K562 (cell line): ENCODE measurements around the gene NRXN2. TPM values are rescaled to one million over a fixed set of nuclear protein-coding genes. Genes with fewer than 3 reads are reported as not detected.

Experiments used
- ATAC-seq: fragments of 200-7000 bp; cut with Tn5 transposase; 3 replicates; pipeline ENCODE4 v1.9.1; 2020; ENCODE audit warnings: moderate library complexity
- BruUV-seq: library from RNA; stranded (reverse); fragments of 400-500 nt; replicated peaks from 2 replicates; lab custom pipeline; 2021; lab: Mats Ljungman, UMichigan
- CTCF ChIA-PET: fragments of 300-600 bp; formaldehyde crosslinking; extraction: SDS; loops from one replicate; lab custom pipeline; 2021; ENCODE audit warnings: low intra/inter-chr PET ratio; lab: Yijun Ruan, JAX
- POLR2A ChIA-PET: fragments of 300-600, 350-650 bp; sonication (Branson Sonifier 250); formaldehyde crosslinking; extraction: SDS; loops from one replicate; lab custom pipeline; 2021; ENCODE audit warnings: antibody characterized with exemption, inconsistent platforms; lab: Yijun Ruan, JAX
- DNase-seq, 4 experiments: peaks; one replicate each; pipeline versions ENCODE4 v3.0.0 to v3.0.0-alpha.2; 2011 to 2018; ENCODE audit warnings: low spot score in 3 of 4, mixed read lengths in 3 of 4; ENCODE audit errors: extremely low read depth in 1 of 4
- FAIRE-seq: peaks from 2 replicates; lab custom pipeline; 2011; peaks lifted over from hg19 to GRCh38; lab: Jason Lieb, UNC
- H2AFZ ChIP-seq: 2 replicates; pipeline ENCODE4 v1.6.0; 2011; ENCODE audit warnings: low read depth, low read length, control low read depth, inconsistent platforms
- H3K27ac ChIP-seq: fragments of 200-600 bp; 3 replicates; pipeline ENCODE4 v1.8.0; 2011; ENCODE audit warnings: low read depth, mild to moderate bottlenecking, control low read depth, inconsistent platforms, low read length, moderate library complexity, mixed read lengths; ENCODE audit errors: extremely low read depth
- H3K27me3 ChIP-seq, 2 experiments: fragments of 300-600 bp in 1 of 2; 2 replicates in 1 of 2; 3 replicates in 1 of 2; pipeline versions ENCODE4 v1.6.0 to v1.8.0; 2011; ENCODE audit warnings: inconsistent platforms in 2 of 2, low read length in 2 of 2, mild to moderate bottlenecking in 1 of 2, mixed read lengths in 1 of 2, moderate library complexity in 1 of 2; ENCODE audit not compliant: control insufficient read depth in 2 of 2, insufficient read depth in 2 of 2
- H3K36me3 ChIP-seq: fragments of 300-600 bp; 3 replicates; pipeline ENCODE4 v1.8.0; 2011; ENCODE audit warnings: mild to moderate bottlenecking, low read length, inconsistent platforms; ENCODE audit not compliant: control insufficient read depth, insufficient read depth
- H3K4me1 ChIP-seq, 2 experiments: fragments of 200-600 bp in 1 of 2; replicated peaks in 1 of 2; 2 replicates in 1 of 2; 3 replicates in 1 of 2; pipeline versions ENCODE4 v1.5.1 to v1.8.0; 2011; ENCODE audit warnings: inconsistent platforms in 2 of 2, low read length in 2 of 2, mild to moderate bottlenecking in 1 of 2, mixed read lengths in 1 of 2, moderate library complexity in 1 of 2; ENCODE audit not compliant: control insufficient read depth in 2 of 2, insufficient read depth in 2 of 2
- H3K4me2 ChIP-seq: 2 replicates; pipeline ENCODE4 v1.6.1; 2011; ENCODE audit warnings: low read length, control low read depth, inconsistent platforms, mixed read lengths; ENCODE audit not compliant: insufficient read depth
- H3K4me3 ChIP-seq: fragments of 200-600 bp; sonication (generic), shearing (Covaris generic); 2 replicates; pipeline ENCODE4 v1.5.1; 2016; ENCODE audit warnings: control low read depth, inconsistent platforms
- H3K79me2 ChIP-seq: fragments of 200-600 bp; 3 replicates; pipeline ENCODE4 v1.8.0; 2011; ENCODE audit warnings: low read length, inconsistent platforms; ENCODE audit not compliant: control insufficient read depth, insufficient read depth
- H3K9ac ChIP-seq, 2 experiments: 2 replicates each; pipeline versions ENCODE4 v1.6.0 to v1.6.1; 2011; ENCODE audit warnings: low read depth in 2 of 2, low read length in 2 of 2, control low read depth in 1 of 2, inconsistent platforms in 1 of 2, mild to moderate bottlenecking in 1 of 2, mixed read lengths in 1 of 2; ENCODE audit not compliant: insufficient read depth in 1 of 2
- H3K9me1 ChIP-seq: one replicate; pipeline ENCODE4 v1.6.0; 2011; ENCODE audit warnings: inconsistent platforms, mild to moderate bottlenecking, low read length, moderate library complexity; ENCODE audit not compliant: control insufficient read depth, insufficient read depth
- H3K9me3 ChIP-seq: replicated peaks from 2 replicates; pipeline ENCODE4 v1.5.1; 2011; ENCODE audit warnings: low read depth, low read length, inconsistent platforms; ENCODE audit not compliant: control insufficient read depth, insufficient read depth
- H4K20me1 ChIP-seq: replicated peaks from 2 replicates; pipeline ENCODE4 v1.6.1; 2011; ENCODE audit warnings: low read length, inconsistent platforms, mixed read lengths; ENCODE audit not compliant: control insufficient read depth, insufficient read depth
- CEBPG ChIP-seq, 3 experiments: fragments of 200-800 bp in 1 of 3; sonication (Bioruptor generic) in 1 of 3; sonication (generic) in 1 of 3; formaldehyde crosslinking in 1 of 3; IDR thresholded peaks in 2 of 3; conservative IDR thresholded peaks in 1 of 3; 2 replicates each; pipeline versions ENCODE4 v1.6.1 to v1.8.0; 2016 to 2022; ENCODE audit warnings: missing compliant biosample characterization in 2 of 3, missing genetic modification characterization in 2 of 3, mild to moderate bottlenecking in 1 of 3, missing genetic modification reagents in 1 of 3
- ILK ChIP-seq: fragments of 450-650 bp; IDR thresholded peaks from 2 replicates; pipeline ENCODE4 v1.6.1; 2016; ENCODE audit warnings: missing genetic modification characterization, low read depth, mild to moderate bottlenecking, missing compliant biosample characterization, moderate library complexity, borderline replicate concordance
- RBFOX2 ChIP-seq: fragments of 200-400 bp; formaldehyde crosslinking; IDR thresholded peaks from 2 replicates; pipeline ENCODE4 v1.6.1; 2017; ENCODE audit warnings: low read depth, mild to moderate bottlenecking, low read length, moderate library complexity
- RFX7 ChIP-seq: fragments of 250-450 bp; sonication (Bioruptor Pico); IDR thresholded peaks from 2 replicates; pipeline ENCODE4 v1.5.1; 2021; ENCODE audit warnings: mild to moderate bottlenecking
- TBP ChIP-seq: optimal IDR thresholded peaks from 2 replicates; pipeline ENCODE3; 2011; ENCODE audit warnings: low read depth, low read length, improper control_type of control experiment
- ZNF24 ChIP-seq: fragments of 450-650 bp; IDR thresholded peaks from 2 replicates; pipeline ENCODE4 v1.6.1; 2016
- ZNF589 ChIP-seq: fragments of 200-800 bp; sonication (Bioruptor generic); IDR thresholded peaks from 2 replicates; pipeline ENCODE4 v1.6.1; 2016; ENCODE audit warnings: low read depth, missing genetic modification characterization, missing compliant biosample characterization
- ZNF699 ChIP-seq: fragments of 250-450 bp; sonication (Bioruptor Pico); IDR thresholded peaks from 2 replicates; pipeline ENCODE4 v1.8.0; 2021; ENCODE audit warnings: mild to moderate bottlenecking, moderate library complexity; ENCODE audit not compliant: insufficient replicate concordance
- WGBS: fragments of 100-300 bp; shearing (Covaris generic); methylation state at CpG from one replicate; pipeline ENCODE4 v1.1.6; 2016; ENCODE audit warnings: low coverage, mixed read lengths; ENCODE audit not compliant: insufficient coverage; ENCODE audit errors: missing lambda C conversion rate; 5-methylcytosine and 5-hydroxymethylcytosine counted together
- in situ Hi-C: fragments of 300-500 bp; cut with MboI; formaldehyde crosslinking; loops from 4 replicates; pipeline ENCODE4 v1.15.0; 2018; ENCODE audit warnings: inconsistent platforms, mixed read lengths
- intact Hi-C: fragments of 100-400 bp; cut with micrococcal nuclease; formaldehyde crosslinking; loops from 2 replicates; pipeline ENCODE4 v1.14.2; 2022
- polyA plus RNA-seq, 8 experiments: library from polyadenylated mRNA; depleted of rRNA in 4 of 8; stranded (reverse) in 5 of 8; unstranded in 3 of 8; fragments of >200 nt; fragmentation: Nextera tagmentation in 2 of 8; fragmentation: Illumina TruSeq in 1 of 8; extraction: Ambion mirVana in 2 of 8; extraction: Trizol in 1 of 8; gene quantifications; 2 replicates each; pipeline versions ENCODE4 v1.2.1 to v1.2.3, GENCODE V29; 2011 to 2014; ENCODE audit warnings: inconsistent platforms in 1 of 8, missing spikeins in 1 of 8
- total RNA-seq, 7 experiments: library from RNA; depleted of rRNA in 6 of 7; stranded (reverse); fragments of >200 nt in 6 of 7; fragmentation: Illumina TruSeq in 2 of 7; extraction: Trizol in 2 of 7; gene quantifications; 2 replicates each; pipeline versions ENCODE4 v1.2.1 to v1.2.3, GENCODE V29; 2011 to 2021; ENCODE audit warnings: low replicate concordance in 1 of 7
- TF ChIP-seq, protein P1 (sequence below): fragments of 250-450 bp; sonication (Bioruptor Pico); IDR thresholded peaks from 2 replicates; pipeline ENCODE4 v1.4.0; 2020; ENCODE audit warnings: mild to moderate bottlenecking, moderate library complexity, borderline replicate concordance
- TF ChIP-seq, protein P2 (sequence below): sonication (generic); formaldehyde crosslinking; IDR thresholded peaks from 2 replicates; pipeline ENCODE4 v1.8.0; 2022; ENCODE audit warnings: missing genetic modification reagents, mild to moderate bottlenecking, borderline replicate concordance
- TF ChIP-seq, protein P3 (sequence below): sonication (generic); formaldehyde crosslinking; IDR thresholded peaks from 2 replicates; pipeline ENCODE4 v1.9.0; 2022; ENCODE audit warnings: mild to moderate bottlenecking, missing genetic modification reagents

The NRXN2 gene
- total and polyA plus RNA-seq, 9 of the 15 experiments (the other 6 are each of a cell fraction or from before 2014, with no cell fraction given), result 0.07 to 0.47 (median 0.15) TPM; not detected in 4

DNA sequence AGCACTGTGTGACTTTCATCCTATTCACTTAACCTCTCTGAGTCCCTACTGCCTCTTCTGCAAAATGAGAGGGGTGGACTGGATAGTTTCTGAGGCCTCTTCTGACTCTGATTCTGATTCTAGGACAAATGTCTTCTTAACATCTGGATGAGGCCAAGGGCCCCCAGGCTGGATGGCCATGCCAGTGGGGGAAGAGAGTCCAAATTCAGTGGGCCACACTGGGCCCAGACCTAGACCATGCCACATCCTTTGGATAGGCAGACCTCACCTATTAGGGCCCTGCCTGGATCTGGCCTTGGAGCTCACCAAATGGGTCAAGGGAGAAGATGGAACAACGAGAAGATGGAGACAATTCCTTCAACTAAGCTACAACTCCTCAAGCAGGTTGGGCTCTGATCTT, 24.6 kb downstream of the NRXN2 start:
- Histone ChIP-seq H3K9me3 (no peaks in the 10 kb centered on the region), H4K20me1 (no peaks in the 10 kb centered on the region), H3K79me2 (no peaks in the 10 kb centered on the region), H3K27ac (no peak overlapping the region), H3K36me3 (no peaks in the 10 kb centered on the region), H3K27me3 (peaks cover 8 to 48% of the 10 kb centered on the region in 2 experiments; a peak in 4 of 5 replicates), H3K4me3 (no peak overlapping the region), H2AFZ (no peak overlapping the region), H3K4me2 (no peak overlapping the region), H3K4me1 (peaks cover 0 to 8% of the 10 kb centered on the region in 2 experiments; a peak in 3 of 5 replicates), H3K9ac (no peak overlapping the region), H3K9me1 (no peaks in the 10 kb centered on the region)
- no TSS peak for BruUV-seq
- intact Hi-C loops, result no loop called here
- in situ Hi-C loops, result no loop called here
- no peak for FAIRE-seq
- no peak for ATAC-seq
- TF ChIP-seq RFX7 (CRISPR knock-in tag) (no peak), TBP (no peak), ZNF24 (no peak), CEBPG (CRISPR knock-in tag; IDR thresholded peaks at IDR 0.05) (no peak), CEBPG (tag; conservative IDR thresholded peaks at IDR 0.05 in 1 of 2, IDR thresholded peaks at IDR 0.05 in 1 of 2) (no peak), ILK (tag) (no peak), RBFOX2 (no peak), ZNF699 (CRISPR knock-in tag) (no peak), ZNF589 (no peak)
- TF ChIP-seq, protein P1, sequence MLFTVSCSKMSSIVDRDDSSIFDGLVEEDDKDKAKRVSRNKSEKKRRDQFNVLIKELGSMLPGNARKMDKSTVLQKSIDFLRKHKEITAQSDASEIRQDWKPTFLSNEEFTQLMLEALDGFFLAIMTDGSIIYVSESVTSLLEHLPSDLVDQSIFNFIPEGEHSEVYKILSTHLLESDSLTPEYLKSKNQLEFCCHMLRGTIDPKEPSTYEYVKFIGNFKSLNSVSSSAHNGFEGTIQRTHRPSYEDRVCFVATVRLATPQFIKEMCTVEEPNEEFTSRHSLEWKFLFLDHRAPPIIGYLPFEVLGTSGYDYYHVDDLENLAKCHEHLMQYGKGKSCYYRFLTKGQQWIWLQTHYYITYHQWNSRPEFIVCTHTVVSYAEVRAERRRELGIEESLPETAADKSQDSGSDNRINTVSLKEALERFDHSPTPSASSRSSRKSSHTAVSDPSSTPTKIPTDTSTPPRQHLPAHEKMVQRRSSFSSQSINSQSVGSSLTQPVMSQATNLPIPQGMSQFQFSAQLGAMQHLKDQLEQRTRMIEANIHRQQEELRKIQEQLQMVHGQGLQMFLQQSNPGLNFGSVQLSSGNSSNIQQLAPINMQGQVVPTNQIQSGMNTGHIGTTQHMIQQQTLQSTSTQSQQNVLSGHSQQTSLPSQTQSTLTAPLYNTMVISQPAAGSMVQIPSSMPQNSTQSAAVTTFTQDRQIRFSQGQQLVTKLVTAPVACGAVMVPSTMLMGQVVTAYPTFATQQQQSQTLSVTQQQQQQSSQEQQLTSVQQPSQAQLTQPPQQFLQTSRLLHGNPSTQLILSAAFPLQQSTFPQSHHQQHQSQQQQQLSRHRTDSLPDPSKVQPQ, result no peak
- TF ChIP-seq, protein P2, sequence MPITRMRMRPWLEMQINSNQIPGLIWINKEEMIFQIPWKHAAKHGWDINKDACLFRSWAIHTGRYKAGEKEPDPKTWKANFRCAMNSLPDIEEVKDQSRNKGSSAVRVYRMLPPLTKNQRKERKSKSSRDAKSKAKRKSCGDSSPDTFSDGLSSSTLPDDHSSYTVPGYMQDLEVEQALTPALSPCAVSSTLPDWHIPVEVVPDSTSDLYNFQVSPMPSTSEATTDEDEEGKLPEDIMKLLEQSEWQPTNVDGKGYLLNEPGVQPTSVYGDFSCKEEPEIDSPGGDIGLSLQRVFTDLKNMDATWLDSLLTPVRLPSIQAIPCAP (CRISPR knock-in tag), result no peak
- TF ChIP-seq, protein P3, sequence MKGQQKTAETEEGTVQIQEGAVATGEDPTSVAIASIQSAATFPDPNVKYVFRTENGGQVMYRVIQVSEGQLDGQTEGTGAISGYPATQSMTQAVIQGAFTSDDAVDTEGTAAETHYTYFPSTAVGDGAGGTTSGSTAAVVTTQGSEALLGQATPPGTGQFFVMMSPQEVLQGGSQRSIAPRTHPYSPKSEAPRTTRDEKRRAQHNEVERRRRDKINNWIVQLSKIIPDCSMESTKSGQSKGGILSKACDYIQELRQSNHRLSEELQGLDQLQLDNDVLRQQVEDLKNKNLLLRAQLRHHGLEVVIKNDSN (CRISPR knock-in tag), result no peak
- WGBS, result 0% methylated on average over 1 of the region's 1 CpG
- no peak for DNase-seq
- ChIA-PET CTCF (no interaction called here), POLR2A (interaction anchor here (0.9 to 1.3 kb wide), 3 partner anchors 15 to 18 kb away, joined by 3 to 4 read pairs (median 3); no protein-coding TSS in a partner anchor)
